Pancreas (tissue), 10 donors: Measurements from ENCODE around the gene STK25. TPM values are rescaled to one million over a fixed set of nuclear protein-coding genes. Genes with fewer than 3 reads are reported as not detected.

Experiments used
- ATAC-seq, 4 donors: fragments of 200-7000 bp; cut with Tn5 transposase; one replicate each; pipeline versions ENCODE4 v1.8.0 to v1.9.1; 2020; ENCODE audit warnings: mild to moderate bottlenecking in 4 of 4, moderate library complexity in 4 of 4
- DNase-seq, 6 donors: peaks; one replicate each; pipeline ENCODE4 v3.0.0-alpha.2; 2020
- FAIRE-seq: peaks from 2 replicates; lab custom pipeline; 2012; peaks lifted over from hg19 to GRCh38; lab: Jason Lieb, UNC
- H3K27ac ChIP-seq, 4 donors: fragments of 200-600 bp; sonication (generic); 1 replicate in 3 of 4; 2 replicates in 1 of 4; pipeline versions ENCODE4 v1.5.0 to v1.8.0; 2020
- H3K27me3 ChIP-seq, 4 donors: fragments of 200-600 bp; one replicate each; pipeline ENCODE4 v1.8.0; 2021
- H3K36me3 ChIP-seq, 3 donors: fragments of 200-600 bp; sonication (generic) in 1 of 3; one replicate each; pipeline versions ENCODE4 v1.5.0 to v1.8.0; 2020 to 2021
- H3K4me1 ChIP-seq, 3 donors: fragments of 200-600 bp; one replicate each; pipeline ENCODE4 v1.8.0; 2021
- H3K4me3 ChIP-seq, 4 donors: fragments of 200-600 bp; sonication (generic) in 2 of 4; one replicate each; pipeline versions ENCODE4 v1.5.0 to v1.8.0; 2020 to 2021
- H3K9me3 ChIP-seq, 4 donors: fragments of 200-600 bp; one replicate each; pipeline ENCODE4 v1.8.0; 2021
- CTCF ChIP-seq, 4 donors: fragments of 200-600 bp; sonication (generic) in 3 of 4; IDR thresholded peaks; one replicate each; pipeline versions ENCODE4 v1.5.0 to v1.8.0; 2021; ENCODE audit warnings: antibody characterized with exemption in 4 of 4
- WGBS, 2 donors: extraction: QIAGEN DNeasy Blood & Tissue Kit; methylation state at CpG; one replicate each; pipeline ENCODE4 v1.1.7; 2013; 5-methylcytosine and 5-hydroxymethylcytosine counted together
- intact Hi-C, 3 donors: fragments of 100-400 bp; cut with DNase I; formaldehyde crosslinking; loops; one replicate each; pipeline versions ENCODE4 v1.11.1 to v1.14.2; 2022
- polyA plus RNA-seq, 2 donors: library from polyadenylated mRNA; stranded (reverse); fragments of 200-250 nt; gene quantifications; one replicate each; pipeline ENCODE4 v1.2.3, GENCODE V29; 2013
- total RNA-seq, 6 donors: library from RNA; stranded (reverse); fragmentation: NEBNext Ultra II Directional in 4 of 6; extraction: Animal tissue kit (Norgen Biotek cat#: 25700) in 4 of 6; gene quantifications; one replicate each; pipeline versions ENCODE4 v1.2.1 to v1.2.4, GENCODE V29; 2021 to 2023
- donor health status: healthy with polysubstance abuse.
- donor health status: DM: no; HTN: no; CAD: no; lungs with moderate emphysema.
- donor health status: DM: no; HTN: no; CAD: no.
- donor health status: control.
- donor health status: control.
- donor health status: Bipolar disorder and iron deficiency.
- donor health status: DM: yes; HTN: yes; CAD: no.
- donor health status: DM: no; HTN: no; CAD: no.
- donor health status: DM: no; HTN: no; CAD: no.
- donor health status: DM: yes; HTN: yes; CAD: no.

STK25 gene
- total and polyA plus RNA-seq, 8 donors = 60.6 to 282 (median 79.1) TPM

- DNase-seq (peak in 1 of 6 donors; percentile 67), ATAC-seq (no peak)
These were observed 13.0 kb downstream of the STK25 start for GRCh38 chr2:241495172-241496002.

DNA sequence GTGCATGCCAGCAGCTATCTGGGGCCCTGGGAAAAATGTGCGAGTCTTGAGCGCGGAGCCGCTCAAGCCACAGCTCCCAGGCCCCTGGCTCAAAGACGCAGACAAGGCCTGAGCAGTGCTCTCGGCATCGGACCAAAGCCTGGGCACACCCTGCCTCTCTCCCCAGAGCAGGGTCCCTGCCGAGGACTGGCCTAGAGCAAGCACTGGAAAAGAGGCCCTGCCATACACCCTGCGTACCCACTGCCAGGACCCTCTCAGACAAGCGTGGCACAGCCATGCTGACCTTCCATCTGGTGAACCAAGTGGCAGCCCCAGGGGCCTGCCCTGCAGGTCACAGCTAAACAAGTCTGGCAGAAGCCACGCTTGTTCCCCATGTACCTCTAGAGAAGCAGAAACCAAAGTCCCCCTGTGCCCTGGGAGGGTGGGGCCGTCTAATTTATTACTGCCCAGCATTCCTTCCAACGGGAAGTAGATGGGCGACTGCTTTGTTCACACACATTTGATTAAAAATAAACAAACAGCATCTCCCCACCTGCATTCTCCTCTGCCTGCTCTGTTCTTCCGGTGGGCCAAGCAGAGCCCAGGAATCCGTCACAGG is 14.0 kb downstream of the STK25 start:
- no peak for TF ChIP-seq CTCF (IDR thresholded peaks at IDR 0.05)
- no peaks in the 10 kb centered on the region for H3K9me3 ChIP-seq
- ATAC-seq (no peak), DNase-seq (no peak), FAIRE-seq (no peak)
- WGBS, 2 donors = 87 to 92% methylated on average over 16 of the region's 16 CpGs
- no peak overlapping the region for H3K4me3 ChIP-seq
- H3K36me3 ChIP-seq = peaks cover 0 to 40% (median 6%) of the 10 kb centered on the region in 3 donors
- H3K4me1 ChIP-seq = no peaks in the 10 kb centered on the region
- intact Hi-C loops = no loop called here
- no peak overlapping the region for H3K27ac ChIP-seq
- H3K27me3 ChIP-seq = no peaks in the 10 kb centered on the region

More at GRCh38 chr2:241495172-241496002, 13.0 kb downstream of the STK25 start:
- intact Hi-C loops = no loop called here
- H3K27me3 ChIP-seq = no peaks in the 10 kb centered on the region
- no peak overlapping the region for H3K4me3 ChIP-seq
- no peaks in the 10 kb centered on the region for H3K9me3 ChIP-seq
- H3K4me1 ChIP-seq = no peaks in the 10 kb centered on the region
- WGBS, 2 donors = 89 to 91% methylated on average over 34 of the region's 34 CpGs
- no peak for TF ChIP-seq CTCF (IDR thresholded peaks at IDR 0.05)
- no peak overlapping the region for H3K27ac ChIP-seq
- no peak for FAIRE-seq
- H3K36me3 ChIP-seq = peaks cover 0 to 40% (median 6%) of the 10 kb centered on the region in 3 donors

GRCh38 chr2:241493092-241493491 is 15.3 kb downstream of the STK25 start:
- ATAC-seq (no peak), DNase-seq (no peak), FAIRE-seq (no peak)
- intact Hi-C loops = no loop called here
- Histone ChIP-seq H3K4me3 (no peak overlapping the region), H3K9me3 (no peaks in the 10 kb centered on the region), H3K27ac (no peak overlapping the region), H3K4me1 (no peaks in the 10 kb centered on the region), H3K27me3 (no peaks in the 10 kb centered on the region), H3K36me3 (peaks cover 0 to 40% (median 6%) of the 10 kb centered on the region in 3 donors)
- 93 to 94% methylated on average over 10 of the region's 10 CpGs for WGBS, 2 donors
- TF ChIP-seq CTCF (IDR thresholded peaks at IDR 0.05) = no peak

DNA sequence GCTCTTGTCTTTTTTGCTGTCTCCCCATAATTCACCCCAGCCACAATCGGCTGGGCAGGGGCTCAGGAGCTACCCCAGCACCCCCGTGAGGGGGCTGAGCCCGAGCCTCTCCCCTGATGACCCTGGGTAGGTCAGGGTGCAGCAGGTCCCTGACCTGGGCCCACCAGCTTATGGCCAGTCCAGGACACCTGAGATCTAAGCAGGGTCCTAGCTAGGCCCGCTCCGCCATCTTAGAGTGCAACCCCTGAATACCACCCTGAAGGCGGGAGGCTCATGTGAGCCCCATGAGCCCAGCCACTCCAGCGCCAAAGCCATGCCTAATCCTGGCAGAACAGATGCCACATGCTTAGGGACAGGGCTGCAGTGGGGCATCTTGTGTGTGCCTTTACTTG is 16.2 kb downstream of the STK25 start:
- no peak overlapping the region for H3K27ac ChIP-seq
- no peaks in the 10 kb centered on the region for H3K9me3 ChIP-seq
- DNase-seq = no peak
- no peak for TF ChIP-seq CTCF (IDR thresholded peaks at IDR 0.05)
- no peak for ATAC-seq
- whole genome bisulfite sequencing, 2 donors = 91 to 94% methylated on average over 7 of the region's 7 CpGs
- H3K27me3 ChIP-seq = no peaks in the 10 kb centered on the region
- intact Hi-C loops = no loop called here
- no peak for FAIRE-seq
- H3K36me3 ChIP-seq = peaks cover 0 to 37% (median 6%) of the 10 kb centered on the region in 3 donors
- H3K4me3 ChIP-seq = no peak overlapping the region
- no peaks in the 10 kb centered on the region for H3K4me1 ChIP-seq
